GM12865 (cell line): ENCODE results near the gene NUP58.

Source experiments
- DNase-seq: peaks from one replicate; pipeline ENCODE4 v3.0.0; 2010; ENCODE audit warnings: low read depth
- H3K4me3 ChIP-seq: 2 replicates; pipeline ENCODE4 v1.5.1; 2011; ENCODE audit warnings: mild to moderate bottlenecking, low read depth, low read length, control low read depth
- TF ChIP-seq, protein P1 (sequence below): IDR thresholded peaks from 2 replicates; pipeline ENCODE4 v1.5.1; 2011; ENCODE audit warnings: low read length, control low read depth, low read depth, inconsistent platforms; ENCODE audit not compliant: insufficient read depth; ENCODE audit errors: missing control alignments

NUP58 gene

DNA sequence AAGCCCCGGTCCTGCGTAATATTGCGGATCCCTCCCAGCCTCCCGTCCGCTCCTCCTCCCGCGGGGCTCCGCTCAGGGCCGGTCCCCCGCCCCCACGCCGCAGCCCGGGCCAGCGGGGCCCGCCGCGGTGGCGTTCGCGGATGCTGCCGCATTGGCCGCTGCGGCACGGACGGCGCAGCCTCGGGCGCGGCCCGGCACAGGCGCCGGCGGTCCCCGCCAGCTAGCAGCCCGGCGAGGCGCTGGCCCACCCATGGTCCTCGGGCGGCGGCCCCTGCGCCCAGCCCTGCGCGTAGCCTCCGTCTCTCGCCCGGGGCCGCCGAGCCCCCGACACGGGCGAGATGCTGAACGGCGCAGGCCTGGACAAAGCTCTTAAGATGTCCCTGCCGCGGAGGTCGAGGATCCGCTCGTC lies 70.5 kb downstream of the NUP58 start, which contains the start of gene ATP8A2:
ATP8A2 (plus strand) TSS at position 100 of the 409 bp plus-strand sequence; CDS start at position 339, 239 bp downstream.
- no peak for DNase-seq
- TF ChIP-seq, protein P1, sequence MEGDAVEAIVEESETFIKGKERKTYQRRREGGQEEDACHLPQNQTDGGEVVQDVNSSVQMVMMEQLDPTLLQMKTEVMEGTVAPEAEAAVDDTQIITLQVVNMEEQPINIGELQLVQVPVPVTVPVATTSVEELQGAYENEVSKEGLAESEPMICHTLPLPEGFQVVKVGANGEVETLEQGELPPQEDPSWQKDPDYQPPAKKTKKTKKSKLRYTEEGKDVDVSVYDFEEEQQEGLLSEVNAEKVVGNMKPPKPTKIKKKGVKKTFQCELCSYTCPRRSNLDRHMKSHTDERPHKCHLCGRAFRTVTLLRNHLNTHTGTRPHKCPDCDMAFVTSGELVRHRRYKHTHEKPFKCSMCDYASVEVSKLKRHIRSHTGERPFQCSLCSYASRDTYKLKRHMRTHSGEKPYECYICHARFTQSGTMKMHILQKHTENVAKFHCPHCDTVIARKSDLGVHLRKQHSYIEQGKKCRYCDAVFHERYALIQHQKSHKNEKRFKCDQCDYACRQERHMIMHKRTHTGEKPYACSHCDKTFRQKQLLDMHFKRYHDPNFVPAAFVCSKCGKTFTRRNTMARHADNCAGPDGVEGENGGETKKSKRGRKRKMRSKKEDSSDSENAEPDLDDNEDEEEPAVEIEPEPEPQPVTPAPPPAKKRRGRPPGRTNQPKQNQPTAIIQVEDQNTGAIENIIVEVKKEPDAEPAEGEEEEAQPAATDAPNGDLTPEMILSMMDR, result no peak
- no peak within 1 kb of the TSS for H3K4me3 ChIP-seq

DNA sequence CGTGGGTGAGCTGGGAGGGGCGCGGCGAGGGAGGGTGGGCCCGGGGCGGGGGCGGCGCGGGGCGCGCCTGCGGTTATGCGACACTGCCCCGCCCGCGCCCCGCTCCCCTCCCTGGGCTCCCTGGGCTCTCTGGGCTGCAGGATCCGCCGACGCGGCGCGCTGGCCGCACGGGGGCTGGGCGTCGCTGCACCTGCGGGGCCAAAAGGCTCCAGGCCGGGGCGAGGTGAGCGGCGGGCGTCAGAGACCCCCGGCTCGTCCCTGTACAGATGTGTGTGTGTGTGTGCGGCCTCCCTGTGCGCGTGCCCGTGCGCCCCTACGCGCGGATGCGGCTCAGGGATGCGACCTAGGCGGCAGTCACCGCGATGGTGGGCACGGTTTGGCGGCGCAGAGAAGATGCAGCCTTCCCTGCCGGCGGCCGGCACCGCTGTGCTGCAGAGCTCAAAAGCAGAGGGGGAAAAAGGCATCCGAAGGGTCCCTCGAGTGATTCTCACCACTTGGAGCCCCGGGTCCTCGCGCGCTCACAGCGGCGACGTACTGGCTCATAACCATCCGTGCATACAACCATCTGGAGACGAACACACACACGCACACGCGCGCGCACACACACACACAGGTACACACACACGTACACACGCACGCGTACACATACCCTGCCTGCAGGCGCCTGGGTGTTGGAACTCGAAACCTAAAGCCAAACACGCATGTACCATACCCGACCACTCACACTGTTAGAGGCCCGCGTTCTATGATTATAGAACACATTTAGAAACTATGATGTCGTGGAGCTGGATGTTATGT lies 71.1 kb downstream of the NUP58 start:
- DNase-seq, result no peak
- TF ChIP-seq, protein P1, result no peak
- H3K4me3 ChIP-seq, result no peak overlapping the region

DNA sequence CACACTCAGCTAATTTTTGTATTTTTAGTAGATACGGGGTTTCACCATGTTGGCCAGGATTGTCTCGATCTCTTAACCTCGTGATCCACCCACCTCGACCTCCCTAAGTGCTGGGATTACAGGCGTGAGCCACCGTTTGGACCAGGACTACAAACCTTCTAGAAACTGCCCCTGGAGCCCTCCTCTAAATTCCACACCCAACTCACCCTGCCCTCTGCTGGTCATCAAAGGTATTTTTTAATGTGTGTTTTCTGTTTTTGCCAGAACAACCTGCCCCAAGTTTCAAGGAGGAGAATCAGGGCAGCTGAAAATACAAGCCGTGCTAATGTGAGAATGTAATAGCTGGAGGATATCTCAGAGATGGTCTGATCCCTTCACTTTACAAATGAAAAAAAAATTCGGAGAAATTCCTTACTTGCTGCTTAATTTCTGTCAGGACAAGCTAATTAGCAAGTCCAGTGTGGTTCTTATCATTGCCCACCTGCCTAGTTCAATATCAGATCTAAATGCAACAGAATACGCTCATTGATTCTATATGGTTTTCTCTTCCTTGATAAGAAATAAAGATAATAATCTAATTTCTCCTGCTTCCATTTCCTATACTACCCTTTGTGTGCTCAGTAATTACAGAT lies 74.4 kb downstream of the NUP58 start:
- peak; percentile 54 for DNase-seq
- TF ChIP-seq, protein P1, result peak; percentile 61

DNA sequence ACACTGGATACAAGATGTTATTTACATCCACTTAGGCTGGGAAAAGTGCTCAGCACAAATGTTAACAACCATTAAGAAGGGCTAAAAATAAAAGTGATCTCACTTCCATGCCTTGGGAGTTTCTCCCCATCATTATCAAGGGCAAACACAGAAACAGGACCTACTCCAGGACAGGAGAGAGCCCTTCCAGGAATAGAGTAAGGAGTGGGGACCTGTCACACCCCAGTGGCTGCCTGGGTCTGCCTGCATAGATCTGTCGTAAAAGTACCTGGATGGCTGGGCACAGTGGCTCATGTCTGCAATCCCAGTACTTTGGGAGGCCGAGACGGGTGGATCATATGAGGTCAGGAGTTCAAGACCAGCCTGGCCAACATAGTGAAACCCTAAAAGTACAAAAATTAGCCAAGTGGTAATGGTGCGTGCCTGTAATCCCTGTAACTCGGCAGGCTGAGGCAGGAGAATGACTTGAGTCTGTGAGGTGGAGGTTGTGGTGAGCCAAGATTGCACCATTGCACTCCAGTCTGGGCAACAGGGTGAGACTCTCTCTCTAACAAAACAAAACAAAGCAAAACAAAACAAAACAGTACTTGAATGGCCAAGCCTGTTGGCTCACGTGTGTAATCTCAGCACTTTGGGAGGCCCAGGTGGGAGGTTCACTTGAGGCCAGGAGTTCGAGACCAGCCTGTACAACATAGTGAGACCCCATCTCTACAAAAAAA lies 76.0 kb downstream of the NUP58 start:
- TF ChIP-seq, protein P1, result no peak
- no peak for DNase-seq
- H3K4me3 ChIP-seq, result no peak overlapping the region

More for the DNA sequence above, 74.4 kb downstream of the NUP58 start:
- no peak overlapping the region for H3K4me3 ChIP-seq

DNA sequence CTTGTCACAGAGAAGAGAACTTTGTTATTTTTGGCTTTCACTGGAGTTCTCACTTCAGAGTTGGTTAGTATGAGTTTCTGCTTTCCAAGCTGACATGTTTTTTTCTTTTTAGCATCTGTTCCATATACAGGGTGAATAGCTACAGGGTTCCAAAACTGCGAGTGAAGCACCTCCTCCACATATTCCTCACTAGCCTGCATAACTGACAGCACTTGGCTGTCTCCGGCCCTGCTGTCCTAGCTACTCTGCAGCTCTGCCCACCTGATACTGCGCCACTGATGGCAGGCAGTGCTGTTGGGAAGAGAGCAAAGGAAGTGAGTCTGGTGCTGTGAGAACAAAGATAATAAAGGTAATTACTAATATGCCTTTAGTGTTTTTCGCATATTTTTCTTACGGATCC lies 77.1 kb downstream of the NUP58 start:
- TF ChIP-seq, protein P1, result no peak
- H3K4me3 ChIP-seq, result no peak overlapping the region
- no peak for DNase-seq

DNA sequence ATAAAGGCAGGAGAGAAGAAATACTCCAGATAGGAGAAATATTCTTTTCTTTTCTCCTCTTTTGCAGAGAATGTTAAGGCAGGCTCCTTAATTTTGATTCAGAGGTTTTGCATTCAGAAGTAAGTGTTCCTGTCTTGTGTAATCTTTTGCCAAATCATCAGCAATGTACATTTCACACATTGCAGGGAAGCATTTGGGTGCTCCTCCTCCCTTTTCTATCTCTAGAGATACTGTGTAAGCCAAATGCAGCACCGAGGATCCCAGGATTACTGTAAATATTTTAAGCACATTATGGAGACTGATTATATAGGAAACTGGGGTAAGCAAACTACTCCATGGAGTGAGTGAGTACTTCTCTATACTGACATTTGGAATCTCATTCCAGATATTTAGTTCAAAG lies 77.6 kb downstream of the NUP58 start:
- H3K4me3 ChIP-seq, result no peak overlapping the region
- DNase-seq, result no peak
- TF ChIP-seq, protein P1, result no peak
